HEK293T (cell line): ENCODE measurements around the gene ALOX5AP.

ENCODE experiments used
- CTCF ChIA-PET: fragments of 350-600 bp; formaldehyde crosslinking; extraction: SDS; loops from one replicate; lab custom pipeline; 2021; ENCODE audit warnings: antibody characterized with exemption, inconsistent platforms; lab: Yijun Ruan, JAX
- POLR2A ChIA-PET: fragments of 350-600 bp; formaldehyde crosslinking; extraction: SDS; loops from one replicate; lab custom pipeline; 2020; ENCODE audit warnings: antibody characterized with exemption, inconsistent platforms; lab: Yijun Ruan, JAX
- DNase-seq: peaks from one replicate; pipeline ENCODE4 v3.0.0; 2012; ENCODE audit warnings: mixed read lengths; ENCODE audit errors: extremely low spot score
- ARNT ChIP-seq: fragments of 450-650 bp; IDR thresholded peaks from 2 replicates; pipeline ENCODE4 v1.6.1; 2017; ENCODE audit warnings: mild to moderate bottlenecking
- BHLHE40 ChIP-seq: fragments of 450-650 bp; IDR thresholded peaks from 2 replicates; pipeline ENCODE4 v1.6.1; 2016; ENCODE audit warnings: mild to moderate bottlenecking, moderate library complexity, borderline replicate concordance
- CTBP1 ChIP-seq: fragments of 450-650 bp; IDR thresholded peaks from 2 replicates; pipeline ENCODE4 v1.6.1; 2016; ENCODE audit warnings: borderline replicate concordance
- ELF4 ChIP-seq: fragments of 450-650 bp; IDR thresholded peaks from 2 replicates; pipeline ENCODE4 v1.6.1; 2017; ENCODE audit warnings: antibody characterized with exemption
- FOXA1 ChIP-seq: fragments of 450-650 bp; IDR thresholded peaks from 2 replicates; pipeline ENCODE4 v1.6.1; 2016; ENCODE audit warnings: mild to moderate bottlenecking
- FOXK2 ChIP-seq: fragments of 450-650 bp; IDR thresholded peaks from 2 replicates; pipeline ENCODE4 v1.6.1; 2016; ENCODE audit warnings: mild to moderate bottlenecking
- FOXM1 ChIP-seq: fragments of 450-650 bp; IDR thresholded peaks from 2 replicates; pipeline ENCODE4 v1.6.1; 2017; ENCODE audit warnings: mild to moderate bottlenecking, borderline replicate concordance
- HDGF ChIP-seq: fragments of 450-650 bp; IDR thresholded peaks from 2 replicates; pipeline ENCODE4 v1.6.1; 2017; ENCODE audit warnings: antibody characterized with exemption, borderline replicate concordance
- L3MBTL2 ChIP-seq: fragments of 450-650 bp; conservative IDR thresholded peaks from 2 replicates; pipeline ENCODE4 v1.6.1; 2016; ENCODE audit warnings: mild to moderate bottlenecking
- LEF1 ChIP-seq: fragments of 450-650 bp; IDR thresholded peaks from 2 replicates; pipeline ENCODE4 v1.6.1; 2017; ENCODE audit warnings: mild to moderate bottlenecking, borderline replicate concordance
- NFRKB ChIP-seq: fragments of 450-650 bp; IDR thresholded peaks from 2 replicates; pipeline ENCODE4 v1.6.1; 2016; ENCODE audit warnings: mild to moderate bottlenecking, moderate library complexity
- PKNOX1 ChIP-seq: fragments of 450-650 bp; IDR thresholded peaks from 2 replicates; pipeline ENCODE4 v1.6.1; 2016
- SP1 ChIP-seq: fragments of 450-650 bp; IDR thresholded peaks from 2 replicates; pipeline ENCODE4 v1.6.1; 2017
- SUZ12 ChIP-seq: fragments of 450-650 bp; IDR thresholded peaks from 2 replicates; pipeline ENCODE4 v1.6.1; 2016; ENCODE audit warnings: mild to moderate bottlenecking
- TARDBP ChIP-seq: fragments of 450-650 bp; IDR thresholded peaks from 2 replicates; pipeline ENCODE4 v1.6.1; 2016
- ZNF384 ChIP-seq: fragments of 450-650 bp; IDR thresholded peaks from 2 replicates; pipeline ENCODE4 v1.6.1; 2016

The ALOX5AP gene

GRCh38 chr13:30800107-30800506 lies 64.8 kb downstream of the ALOX5AP start:
- ChIA-PET CTCF (no interaction called here), POLR2A (no interaction called here)
- TF ChIP-seq FOXA1, result no peak
- no peak for TF ChIP-seq SUZ12
- TF ChIP-seq ZNF384, result no peak
- TF ChIP-seq ELF4, result no peak
- TF ChIP-seq NFRKB, result no peak
- TF ChIP-seq TARDBP, result no peak
- TF ChIP-seq FOXM1, result no peak
- no peak for TF ChIP-seq CTBP1
- TF ChIP-seq SP1, result no peak
- TF ChIP-seq L3MBTL2, result no peak
- no peak for TF ChIP-seq ARNT
- TF ChIP-seq HDGF, result no peak
- no peak for TF ChIP-seq PKNOX1
- TF ChIP-seq BHLHE40, result no peak
- no peak for TF ChIP-seq FOXK2
- TF ChIP-seq LEF1, result no peak
- DNase-seq, result no peak

- no peak for TF ChIP-seq SUZ12
- TF ChIP-seq FOXK2, result no peak
- no peak for TF ChIP-seq ARNT
- no peak for TF ChIP-seq FOXA1
- TF ChIP-seq ZNF384, result no peak
- TF ChIP-seq ELF4, result no peak
- TF ChIP-seq FOXM1, result no peak
- no peak for TF ChIP-seq NFRKB
- TF ChIP-seq SP1, result no peak
- no peak for TF ChIP-seq PKNOX1
- no peak for TF ChIP-seq LEF1
- no peak for TF ChIP-seq TARDBP
- TF ChIP-seq CTBP1, result no peak
- CTCF ChIA-PET, result no interaction called here
- POLR2A ChIA-PET, result no interaction called here
- no peak for DNase-seq
Observed at GRCh38 chr13:30802501-30802900, 67.2 kb downstream of the ALOX5AP start.

DNA sequence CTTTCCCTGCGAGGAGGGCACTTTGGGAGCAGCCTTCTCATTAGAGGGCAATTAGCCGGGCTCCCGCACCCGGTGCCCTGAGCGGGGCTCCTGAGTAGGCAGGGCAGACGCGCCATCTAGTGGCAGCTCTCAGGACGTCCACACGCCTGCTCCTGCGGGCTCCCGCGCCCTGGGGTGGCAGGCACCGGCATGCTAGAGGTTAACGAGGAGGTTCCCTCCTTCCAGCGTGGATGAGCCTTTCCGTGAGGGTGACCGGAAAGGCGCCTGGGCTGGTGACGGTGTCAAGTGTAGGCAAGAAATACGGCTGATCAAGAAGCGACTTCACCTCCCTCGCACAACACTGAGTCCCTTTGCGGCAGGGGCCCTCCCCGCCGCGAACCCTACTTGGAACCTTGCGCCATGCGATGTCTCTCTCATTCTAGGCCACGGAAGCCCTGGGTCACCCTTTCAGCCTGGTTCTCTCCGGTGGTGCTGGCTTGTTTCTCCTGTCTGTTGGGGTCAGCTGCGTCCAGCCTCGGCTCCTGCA lies 67.7 kb downstream of the ALOX5AP start:
- TF ChIP-seq SUZ12 (no peak), NFRKB (no peak), HDGF (no peak), LEF1 (no peak), PKNOX1 (no peak), SP1 (no peak), ZNF384 (no peak), ELF4 (no peak), CTBP1 (no peak), FOXA1 (no peak), FOXM1 (no peak), ARNT (no peak), FOXK2 (no peak), L3MBTL2 (no peak), BHLHE40 (no peak), TARDBP (no peak)
- ChIA-PET CTCF (interaction anchor here (1.4 kb wide), 1 partner anchor 9 kb away, joined by 3 read pairs; no protein-coding TSS in a partner anchor), POLR2A (no interaction called here)
- DNase-seq, result peak; percentile 84

GRCh38 chr13:30803749-30804148 lies 68.4 kb downstream of the ALOX5AP start:
- POLR2A ChIA-PET, result no interaction called here
- no peak for TF ChIP-seq PKNOX1
- no peak for TF ChIP-seq LEF1
- no peak for TF ChIP-seq TARDBP
- TF ChIP-seq ARNT, result no peak
- TF ChIP-seq FOXA1, result no peak
- no peak for TF ChIP-seq ELF4
- no peak for TF ChIP-seq FOXM1
- no peak for TF ChIP-seq HDGF
- TF ChIP-seq L3MBTL2, result no peak
- TF ChIP-seq NFRKB, result no peak
- no peak for TF ChIP-seq ZNF384
- TF ChIP-seq BHLHE40, result no peak
- TF ChIP-seq FOXK2, result no peak
- TF ChIP-seq CTBP1, result no peak
- CTCF ChIA-PET, result interaction anchor here (1.4 kb wide), 1 partner anchor 9 kb away, joined by 3 read pairs; no protein-coding TSS in a partner anchor
- DNase-seq, result no peak

- TF ChIP-seq L3MBTL2 (no peak), FOXK2 (no peak), FOXA1 (no peak), HDGF (no peak), FOXM1 (no peak), SUZ12 (no peak), CTBP1 (no peak), LEF1 (no peak), ELF4 (no peak), PKNOX1 (no peak), NFRKB (no peak), ARNT (no peak), BHLHE40 (no peak), SP1 (no peak), ZNF384 (no peak), TARDBP (no peak)
- DNase-seq, result no peak
- ChIA-PET CTCF (interaction anchor here (1.1 kb wide), 1 partner anchor 9 kb away, joined by 3 read pairs; no protein-coding TSS in a partner anchor), POLR2A (no interaction called here)
Observed at GRCh38 chr13:30804474-30804873, 69.1 kb downstream of the ALOX5AP start.
